ELR (cell line): ENCODE data around the gene ZNF462.
"Not testable (repeated sequence)": the region's sequence is repeated elsewhere in the genome, so short reads cannot be mapped to it uniquely, and the experiment has no call there.

Source experiments
- DNase-seq: peaks from one replicate; pipeline ENCODE4 v3.0.0-alpha.2; 2015; ENCODE audit warnings: low read depth

Gene ZNF462

DNA sequence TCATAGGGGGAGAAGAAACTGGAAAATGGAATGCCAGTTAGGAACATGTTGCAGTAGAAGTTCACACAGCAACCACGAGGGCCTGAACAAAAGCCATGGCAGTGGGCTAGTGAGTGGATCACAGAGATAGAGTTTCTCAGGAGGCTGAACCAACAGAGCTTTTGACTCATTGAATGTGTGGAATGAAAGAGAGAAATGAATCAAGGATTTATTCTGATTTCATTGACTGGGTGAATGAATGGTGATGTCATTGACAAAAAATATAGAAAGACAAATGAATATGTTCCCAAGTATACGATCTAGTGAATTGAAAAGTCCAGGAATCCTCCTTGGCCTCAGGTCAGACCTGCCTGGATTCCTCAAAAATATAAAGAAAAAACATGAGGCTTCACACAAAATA is 99.2 kb downstream of the ZNF462 start:
- DNase-seq = peak; percentile 42

DNA sequence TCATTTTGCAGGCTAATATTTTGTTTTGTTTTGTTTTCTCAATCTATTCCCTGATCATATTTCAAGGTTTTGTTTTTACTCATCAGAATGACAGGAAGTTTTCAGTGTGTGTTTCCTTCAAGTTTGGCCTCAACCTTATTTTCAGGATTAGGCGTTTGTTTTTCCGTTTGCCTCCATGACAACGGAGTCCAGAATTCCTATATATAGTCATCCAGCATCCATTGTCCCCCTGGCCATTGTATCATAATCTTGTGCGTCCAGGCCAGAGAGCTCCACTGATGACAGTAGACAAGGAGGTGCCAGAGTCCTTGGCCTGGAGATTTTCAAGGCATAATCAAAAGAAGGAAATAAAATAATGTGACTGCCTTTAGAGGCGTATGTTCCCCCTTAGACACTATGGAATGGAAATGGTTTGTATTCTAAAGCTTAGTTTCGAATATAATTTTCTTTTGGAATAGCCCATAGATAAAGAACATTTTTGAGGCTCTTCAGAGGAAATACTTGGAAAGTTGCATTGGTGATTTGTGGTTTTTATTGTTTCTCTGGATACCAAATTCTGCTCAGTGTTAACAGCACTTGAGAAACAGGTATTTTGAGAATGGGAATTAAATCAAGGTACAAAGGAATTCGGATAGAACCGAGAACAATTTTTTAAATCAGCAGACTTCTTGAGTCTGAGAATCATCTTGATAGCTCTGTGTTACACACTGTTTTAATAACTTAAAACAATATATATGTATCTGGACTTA is 99.8 kb downstream of the ZNF462 start:
- DNase-seq = no peak

DNA sequence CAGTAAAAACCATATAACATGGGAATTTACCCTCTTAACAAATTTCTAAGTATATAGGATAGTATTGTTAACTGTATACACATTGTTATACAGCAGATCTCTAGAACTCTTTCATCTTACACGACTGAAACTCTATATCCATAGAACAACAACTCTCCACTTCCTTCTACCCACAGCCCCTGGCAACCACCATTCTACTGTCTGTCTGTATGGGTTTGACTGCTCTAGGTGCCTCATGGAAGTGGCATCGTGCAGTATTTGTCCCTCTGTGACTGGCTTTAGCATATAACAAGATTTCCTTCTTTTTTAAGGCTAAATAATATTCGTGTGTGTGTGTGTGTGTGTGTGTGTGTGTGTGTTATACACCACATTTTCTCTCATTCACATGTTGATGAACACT is 100.7 kb downstream of the ZNF462 start:
- no peak for DNase-seq

DNA sequence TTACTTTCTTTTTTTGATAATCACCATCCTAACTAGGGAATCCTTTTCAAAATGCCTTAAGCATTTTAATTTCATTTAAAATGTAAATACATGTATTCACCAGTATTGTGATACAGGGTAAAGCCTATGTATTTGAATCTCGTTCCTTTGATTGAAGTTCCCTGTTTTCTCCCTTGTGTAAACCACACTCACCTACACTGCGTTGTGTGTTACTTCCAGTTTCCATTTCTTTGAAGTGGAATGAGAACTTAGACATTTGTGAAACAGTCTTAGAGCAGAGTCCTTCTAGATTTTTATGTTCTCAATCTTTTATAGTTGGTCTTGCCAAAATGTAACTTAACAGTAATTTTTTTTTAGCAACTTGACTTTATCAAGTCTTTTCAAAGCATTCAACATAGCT is 101.4 kb downstream of the ZNF462 start:
- DNase-seq = no peak

DNA sequence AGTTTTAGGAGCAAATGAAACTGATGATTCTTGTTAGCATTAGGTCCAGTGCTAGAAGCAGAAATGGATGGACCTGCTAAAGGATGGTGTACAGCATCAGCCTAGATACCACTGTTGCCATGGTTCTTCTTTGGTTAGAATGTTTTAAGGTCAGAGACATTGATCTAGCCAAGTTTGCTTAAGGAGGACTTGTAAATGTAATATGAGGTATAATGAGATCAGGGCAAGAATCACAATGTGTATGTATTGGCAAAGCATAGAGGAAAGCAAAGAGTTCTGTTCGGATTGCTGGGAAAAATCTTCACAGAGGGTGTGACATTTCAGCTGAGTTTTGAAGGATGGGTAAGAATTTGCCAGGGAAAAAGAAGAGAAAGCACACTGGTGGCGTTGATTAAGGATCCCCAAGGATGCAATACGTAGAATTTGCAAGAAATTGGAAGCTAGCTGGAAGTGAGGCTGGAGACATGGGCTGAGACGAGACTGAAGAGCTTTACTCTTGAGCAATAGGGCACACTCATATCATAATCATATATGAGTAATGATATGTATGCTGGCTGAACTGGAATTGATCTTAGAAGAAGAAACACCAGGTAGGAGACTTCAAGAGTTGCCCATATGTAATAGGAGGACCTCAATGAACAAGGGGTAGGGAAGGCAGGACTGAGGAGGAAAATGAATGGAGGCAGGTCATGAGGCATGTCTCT is 102.0 kb downstream of the ZNF462 start:
- DNase-seq = peak; percentile 64

DNA sequence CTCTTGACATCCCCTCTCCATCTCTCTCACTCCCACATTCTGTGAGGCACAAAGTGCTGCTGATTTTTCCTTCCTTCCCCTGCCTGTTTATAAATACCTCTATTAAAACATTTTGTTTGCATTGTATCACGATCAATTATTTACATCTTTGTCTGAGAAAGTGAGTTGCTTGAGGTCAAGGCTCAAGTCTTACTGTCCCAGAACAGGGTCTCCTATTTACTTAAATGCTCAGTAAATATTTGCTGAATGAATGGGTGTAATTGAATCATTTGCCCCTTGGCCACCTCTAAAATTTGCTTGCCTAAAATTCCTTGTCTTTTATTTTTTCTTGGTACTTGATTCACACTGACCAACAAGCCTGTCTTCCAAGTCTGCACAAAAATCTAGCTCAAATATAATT is 103.5 kb downstream of the ZNF462 start:
- no peak for DNase-seq

DNA sequence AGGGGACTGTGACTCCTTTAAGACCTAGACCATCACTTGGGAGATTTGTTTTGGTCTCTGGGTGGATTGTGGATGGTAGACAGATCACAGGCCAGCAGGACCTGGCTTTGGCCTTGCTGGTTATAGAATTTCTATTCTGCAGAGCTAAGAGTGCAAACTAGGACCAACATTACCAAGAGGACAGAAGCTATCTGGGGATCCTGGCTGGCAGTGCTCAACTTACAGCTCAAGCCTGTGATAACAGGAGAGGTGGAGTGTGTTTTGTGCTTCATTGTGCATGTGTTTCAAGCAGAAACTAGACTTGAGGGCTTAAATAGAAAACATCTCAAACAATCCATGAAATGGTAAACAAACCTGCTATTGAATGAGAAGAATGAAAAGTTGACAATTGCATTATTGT is 106.7 kb downstream of the ZNF462 start:
- no peak for DNase-seq

DNA sequence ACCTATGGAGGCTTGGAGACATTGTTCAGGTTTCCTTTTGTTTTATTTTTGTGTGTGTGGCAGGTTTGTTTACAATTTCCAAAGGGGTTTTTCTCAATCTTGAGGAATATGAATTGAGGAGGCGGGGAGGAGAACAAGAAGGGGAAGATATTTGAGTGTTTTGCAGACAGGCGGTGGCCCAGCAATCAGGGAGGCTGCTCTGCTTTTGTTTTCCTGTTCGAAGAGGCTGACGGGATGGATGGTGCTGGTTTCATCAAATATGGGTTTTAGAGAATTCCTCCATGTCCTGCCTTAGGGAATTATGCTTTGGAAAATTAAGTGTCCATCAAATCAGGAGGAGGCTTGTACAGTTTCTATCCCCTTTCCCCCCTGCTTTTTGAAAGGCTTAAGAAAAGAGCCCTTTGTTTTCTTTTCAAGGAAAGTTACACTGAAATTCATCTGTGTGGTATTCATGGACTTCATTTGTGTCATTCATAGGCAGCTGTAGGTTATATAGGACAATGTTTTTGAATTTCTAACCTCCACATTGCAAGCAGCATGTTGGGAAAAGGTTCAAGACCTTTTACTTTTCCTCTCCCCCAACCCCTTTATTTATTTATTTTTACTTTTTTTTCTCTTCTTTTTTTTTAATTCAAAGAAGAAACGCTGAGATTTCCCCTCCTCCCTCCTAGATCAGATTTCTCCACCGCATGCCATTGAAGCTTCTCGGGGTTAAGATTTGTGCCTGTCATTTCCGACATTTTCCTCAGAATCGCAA is 107.4 kb downstream of the ZNF462 start:
- DNase-seq = no peak

DNA sequence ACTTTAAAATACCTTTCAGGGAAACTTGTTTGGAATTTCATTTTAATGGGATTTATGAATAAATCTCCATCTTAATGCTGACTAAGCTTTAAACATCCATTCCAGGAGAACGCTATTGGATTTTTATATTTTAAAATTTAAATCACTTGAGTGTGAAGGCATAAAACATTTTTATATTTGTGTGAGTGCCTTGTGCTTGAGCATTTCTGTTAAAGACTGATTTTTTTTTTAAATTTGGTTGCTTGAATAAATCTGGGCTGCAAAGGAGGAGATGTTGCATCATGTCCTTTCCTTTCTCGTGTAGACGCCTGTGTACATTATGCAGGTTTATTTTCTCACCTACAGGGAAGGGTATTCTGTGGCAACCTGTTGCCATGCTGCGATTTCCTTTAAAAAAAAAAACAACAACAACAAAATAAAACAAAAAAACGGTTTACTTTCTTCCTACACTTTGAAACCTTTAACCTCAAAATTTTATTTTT is 108.1 kb downstream of the ZNF462 start:
- no peak for DNase-seq

DNA sequence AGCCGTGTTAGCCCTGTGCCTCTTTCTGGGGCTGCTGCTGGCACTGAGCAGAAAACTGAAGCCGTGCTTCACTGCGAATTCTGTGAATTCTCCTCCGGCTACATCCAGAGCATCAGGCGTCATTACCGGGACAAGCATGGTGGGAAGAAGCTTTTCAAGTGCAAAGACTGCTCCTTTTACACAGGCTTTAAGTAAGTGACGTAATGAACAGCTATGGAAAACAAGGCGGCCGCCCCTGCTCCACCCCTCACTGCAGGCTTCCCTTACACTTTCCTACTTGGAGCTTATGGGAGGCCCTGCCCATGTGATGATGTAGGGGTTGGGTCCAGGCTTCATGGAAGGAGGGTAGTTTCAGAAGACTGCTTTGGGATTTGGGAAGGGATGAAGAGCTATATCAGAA is 109.1 kb downstream of the ZNF462 start:
- no peak for DNase-seq

DNA sequence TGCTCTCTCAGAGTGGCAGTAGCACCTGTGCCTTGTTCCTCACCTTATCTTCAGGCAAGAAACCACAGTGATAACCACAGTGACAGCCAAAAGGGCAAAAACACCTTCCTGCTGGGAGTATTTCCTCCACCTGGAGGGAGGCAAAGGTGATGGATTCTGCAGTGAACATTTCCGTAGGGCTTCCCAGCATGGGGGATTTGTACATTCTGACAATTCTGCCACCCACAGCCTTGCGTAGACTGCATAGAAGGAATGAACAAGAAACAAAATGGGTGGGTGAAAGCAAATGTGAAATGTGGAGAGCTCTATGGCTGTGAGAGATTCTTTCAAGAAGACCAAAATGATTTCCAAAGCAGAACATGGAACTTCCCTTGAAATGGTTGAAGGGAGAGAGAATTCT is 111.4 kb downstream of the ZNF462 start:
- no peak for DNase-seq

DNA sequence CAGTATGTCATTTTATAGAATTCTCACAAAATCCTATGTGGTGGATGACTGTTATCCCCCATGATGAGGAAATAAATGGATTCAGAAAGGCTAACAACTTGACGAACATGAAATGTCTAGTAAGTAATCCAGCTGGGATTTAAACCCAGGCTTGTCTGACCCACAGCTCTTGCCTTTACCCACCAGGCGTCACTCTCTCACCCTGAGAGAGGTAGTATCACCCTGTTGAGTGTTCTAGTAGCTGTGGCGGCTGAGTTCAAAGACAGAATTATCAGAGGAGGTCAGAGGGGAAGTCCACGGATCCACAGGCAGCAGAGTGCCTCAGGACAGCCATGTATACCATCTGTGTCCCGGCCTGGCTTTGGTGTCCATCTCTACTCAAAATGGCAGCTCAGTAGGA is 113.8 kb downstream of the ZNF462 start:
- no peak for DNase-seq

DNA sequence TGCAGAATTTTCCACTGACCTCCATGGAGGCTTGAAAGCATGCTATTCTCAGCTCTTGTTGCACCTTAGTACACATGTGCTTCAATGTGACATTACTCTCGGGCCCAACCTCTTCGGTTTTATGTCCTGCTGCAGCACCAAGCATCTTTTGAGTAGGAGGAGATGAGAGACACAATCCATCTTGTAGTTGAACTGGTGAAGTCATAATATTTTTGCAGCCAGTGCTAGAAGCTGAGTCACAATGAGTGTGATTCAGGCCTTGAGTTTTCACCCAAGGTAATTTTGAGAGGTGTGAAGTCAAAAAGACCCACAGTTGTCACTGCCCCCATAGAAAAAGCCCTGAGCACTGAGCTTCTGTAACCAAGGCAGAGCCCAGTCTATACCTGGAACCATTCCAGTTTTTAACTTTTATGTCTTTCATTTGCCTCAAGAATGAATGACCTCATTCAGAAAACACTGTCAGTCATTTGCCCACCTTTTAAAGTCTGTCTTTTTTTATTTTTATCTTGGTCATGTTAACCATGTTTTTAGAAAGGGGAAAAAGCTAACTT is 117.7 kb downstream of the ZNF462 start:
- peak; percentile 7 for DNase-seq

DNA sequence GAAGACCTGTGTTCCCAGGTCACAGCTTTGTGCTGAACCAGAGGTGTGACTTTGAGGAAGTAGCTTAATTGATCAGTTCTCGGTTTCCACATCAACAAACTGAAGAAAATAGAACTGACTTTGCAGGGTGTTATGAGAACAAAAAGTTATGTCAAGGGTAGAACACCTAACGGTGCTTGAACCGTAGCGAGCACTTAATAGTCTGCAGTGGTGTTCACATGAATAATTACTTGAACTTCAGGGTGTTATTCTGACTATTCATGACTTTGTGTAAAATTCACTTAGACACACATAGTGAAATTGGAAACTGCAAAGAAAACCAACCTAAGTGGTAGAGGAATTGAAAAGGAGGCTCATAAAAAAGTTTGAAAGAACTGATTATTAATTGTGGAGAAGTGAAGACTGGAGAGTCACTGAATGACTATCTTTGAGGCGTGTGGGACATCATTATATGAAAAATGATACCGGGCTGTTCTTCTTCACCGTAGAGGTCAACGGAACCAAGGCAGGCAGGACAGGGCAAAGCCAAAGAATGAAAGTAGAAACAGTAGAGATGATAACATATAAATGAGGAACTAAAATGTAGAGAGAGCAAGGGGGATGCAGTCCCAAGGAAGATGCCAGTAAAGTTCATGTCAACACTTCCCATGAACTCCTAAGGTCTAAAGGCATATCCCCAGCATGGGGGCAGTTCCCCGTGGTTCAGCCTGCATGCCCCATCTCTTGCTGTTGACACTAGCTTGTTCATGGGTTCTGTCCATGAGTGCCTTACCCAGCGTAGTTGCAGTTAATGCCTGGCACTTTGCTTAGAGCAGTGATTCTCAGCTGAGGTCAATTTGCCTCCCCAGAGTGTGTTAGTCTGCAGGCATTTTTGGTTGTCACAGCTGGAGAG is 118.7 kb downstream of the ZNF462 start:
- DNase-seq = no peak

DNA sequence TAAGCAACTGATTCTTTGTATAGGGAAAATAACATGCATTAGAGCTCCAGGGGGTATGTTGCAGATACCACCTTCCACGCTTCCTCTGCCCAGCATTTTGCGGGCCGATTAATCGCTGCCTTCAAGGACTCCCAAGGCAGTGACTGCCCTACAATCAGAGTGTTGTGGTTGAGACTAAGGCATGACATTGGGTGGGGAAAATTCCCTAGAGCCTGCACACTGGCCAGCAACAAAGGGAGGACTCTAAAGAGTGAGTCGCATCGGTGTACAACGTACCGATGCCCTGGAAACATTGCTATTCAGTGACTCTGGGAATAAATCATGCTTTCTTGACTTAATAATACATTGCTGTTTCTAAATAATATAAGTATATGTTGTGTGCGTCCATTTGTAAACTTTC is 119.7 kb downstream of the ZNF462 start:
- DNase-seq = no peak

DNA sequence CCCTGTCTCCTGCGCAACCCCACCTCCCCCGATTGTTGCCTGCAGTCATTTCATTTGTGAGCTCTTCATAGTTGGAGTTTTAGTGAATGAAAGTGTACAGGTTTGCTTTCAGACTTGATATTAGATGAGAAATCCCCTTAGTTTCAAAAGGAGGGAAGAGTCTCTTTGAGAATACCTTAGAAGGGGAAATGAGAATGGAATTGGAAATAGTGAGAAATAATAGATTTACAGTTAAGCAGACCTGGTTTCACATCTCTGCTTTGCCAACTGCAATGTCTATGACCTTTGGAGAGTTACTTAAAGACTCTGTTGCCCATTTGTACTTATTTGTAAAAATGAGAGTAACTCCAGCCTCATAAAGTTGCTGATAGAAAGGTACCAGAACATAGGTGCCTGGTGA is 120.4 kb downstream of the ZNF462 start:
- no peak for DNase-seq

DNA sequence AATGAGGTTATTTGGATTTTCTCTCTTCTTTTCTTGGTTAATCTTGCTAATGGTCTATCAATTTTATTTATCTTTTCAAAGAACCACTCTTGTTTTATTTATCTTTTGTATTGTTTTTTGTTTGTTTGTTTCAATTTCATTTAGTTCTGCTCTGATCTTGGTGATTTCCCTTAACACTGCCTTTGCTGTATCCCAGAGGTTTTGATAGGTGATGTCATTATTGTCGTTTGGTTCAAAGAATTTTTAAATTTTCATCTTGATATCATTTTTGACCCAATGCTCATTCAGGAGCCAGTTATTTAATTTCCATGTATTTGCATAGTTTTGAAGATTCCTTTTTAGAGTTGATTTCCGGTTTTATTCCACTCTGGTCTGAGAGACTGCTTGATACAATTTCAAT is 126.9 kb downstream of the ZNF462 start:
- DNase-seq = not testable (repeated sequence)

DNA sequence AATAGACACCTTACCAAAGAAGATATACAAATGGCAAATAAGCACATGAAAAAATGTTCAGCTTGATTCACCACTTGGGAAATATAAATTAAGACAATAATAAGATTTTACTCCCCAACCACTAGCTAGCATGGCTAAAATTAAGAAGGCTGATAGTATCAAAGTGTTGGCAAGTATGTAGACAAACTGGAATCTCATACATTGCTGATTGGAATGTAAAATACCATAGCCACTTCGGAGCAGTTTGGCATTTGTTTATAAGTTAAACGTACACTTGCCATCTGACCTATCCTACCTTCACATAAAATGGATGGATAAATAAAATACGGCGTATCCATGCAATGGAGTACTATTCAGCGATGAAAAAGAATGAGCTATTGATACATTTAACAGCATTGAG is 129.2 kb downstream of the ZNF462 start:
- DNase-seq = no peak

DNA sequence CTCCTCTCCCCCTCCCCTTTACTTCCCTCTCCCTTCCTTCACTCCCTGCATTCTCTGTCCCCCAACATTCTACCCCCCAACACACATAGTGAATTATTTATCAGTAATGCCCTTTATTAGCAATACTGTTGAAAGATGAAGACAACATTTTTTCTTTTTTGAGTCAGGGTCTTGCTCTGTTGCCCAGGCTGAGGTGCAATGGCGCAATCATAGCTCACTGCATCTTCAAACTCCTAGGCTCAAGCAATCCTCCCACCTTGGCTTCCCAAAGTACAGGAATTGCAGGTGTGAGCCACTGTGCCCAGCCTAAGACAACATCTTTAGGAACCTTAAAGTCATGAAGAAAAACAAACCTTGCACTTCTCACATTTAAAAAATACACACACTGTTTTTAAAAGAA is 130.6 kb downstream of the ZNF462 start:
- no peak for DNase-seq

DNA sequence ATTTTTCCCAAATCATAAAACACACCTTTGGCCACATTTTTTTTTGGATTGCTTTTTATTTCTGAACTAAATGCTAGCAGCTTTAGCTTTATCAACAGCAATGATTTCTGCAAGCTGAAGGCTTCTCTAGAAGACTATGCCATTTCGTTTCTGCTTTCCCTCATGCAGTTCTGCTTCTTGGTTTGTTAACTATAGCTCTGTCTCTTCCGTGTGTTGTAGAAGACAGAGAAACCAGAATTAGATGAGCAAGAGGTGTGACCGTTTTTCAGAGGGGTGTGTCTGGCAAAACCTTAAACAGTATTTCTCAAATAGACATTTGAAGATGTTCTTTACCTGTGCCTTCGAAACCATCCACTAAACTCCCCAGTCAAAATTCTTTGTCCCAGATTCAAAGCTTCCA is 131.5 kb downstream of the ZNF462 start:
- no peak for DNase-seq

DNA sequence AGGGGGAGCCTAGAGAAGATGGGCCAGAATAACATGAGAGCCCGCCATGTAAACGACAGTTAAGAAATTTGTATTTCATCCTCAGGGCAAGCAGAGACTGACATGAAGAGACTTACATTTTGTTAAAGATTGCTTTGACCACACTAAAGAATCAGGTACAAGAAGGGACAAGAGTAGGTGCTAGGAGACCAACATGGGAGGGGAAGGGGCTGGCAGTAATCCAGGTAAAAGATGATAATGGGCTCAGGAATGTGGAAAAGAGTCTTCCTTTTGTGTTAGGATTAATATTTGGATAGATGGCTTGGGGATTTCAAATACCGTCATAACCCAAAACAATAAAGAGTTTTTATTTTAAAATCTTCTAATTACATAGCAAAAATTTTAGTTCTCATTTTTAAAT is 137.3 kb downstream of the ZNF462 start:
- no peak for DNase-seq

DNA sequence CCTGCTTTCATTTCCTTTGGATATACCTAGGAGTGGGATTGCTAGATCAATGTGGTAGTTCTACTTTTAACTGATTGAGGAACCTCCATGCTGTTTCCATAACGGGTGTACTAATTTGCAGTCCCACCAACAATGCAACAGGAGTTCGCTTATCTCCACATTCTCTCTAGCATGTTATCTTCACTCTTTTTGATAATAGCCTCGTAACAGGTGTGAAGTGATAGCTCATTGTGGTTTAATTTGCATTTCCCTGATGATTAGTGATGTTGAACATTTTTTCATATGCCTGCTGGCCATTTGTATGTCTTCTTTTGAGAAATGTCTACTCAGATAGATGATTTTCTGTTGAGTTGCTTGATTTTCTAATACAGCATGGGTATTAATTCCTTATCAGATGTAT is 142.2 kb downstream of the ZNF462 start:
- DNase-seq = no peak
